Liver (tissue), 9 donors: ENCODE results near the gene RAI14. TPM values are rescaled to one million over a fixed set of nuclear protein-coding genes. Genes with fewer than 3 reads are reported as not detected.

ENCODE experiments used
- DNase-seq: peaks from one replicate; pipeline ENCODE4 v3.0.0-alpha.2; 2017; ENCODE audit warnings: low spot score
- H3K27ac ChIP-seq, 2 donors: one replicate each; pipeline ENCODE4 v1.7.0; 2013; ENCODE audit warnings: inconsistent platforms in 2 of 2, low read length in 2 of 2, control low read depth in 1 of 2, low read depth in 1 of 2, mild to moderate bottlenecking in 1 of 2
- H3K27me3 ChIP-seq, 4 donors: one replicate each; pipeline versions ENCODE4 v1.6.1 to v1.7.0; 2013; ENCODE audit warnings: low read length in 3 of 4, inconsistent platforms in 1 of 4, mild to moderate bottlenecking in 1 of 4, moderate library complexity in 1 of 4; ENCODE audit not compliant: control insufficient read depth in 4 of 4, insufficient read depth in 4 of 4
- H3K36me3 ChIP-seq, 4 donors: one replicate each; pipeline versions ENCODE4 v1.6.1 to v1.7.0; 2013; ENCODE audit warnings: low read length in 3 of 4, mild to moderate bottlenecking in 3 of 4, low read depth in 1 of 4, moderate library complexity in 1 of 4; ENCODE audit not compliant: control insufficient read depth in 4 of 4, insufficient read depth in 3 of 4
- H3K4me1 ChIP-seq, 4 donors: one replicate each; pipeline versions ENCODE4 v1.6.1 to v1.7.0; 2013; ENCODE audit warnings: low read length in 3 of 4, mild to moderate bottlenecking in 3 of 4, moderate library complexity in 1 of 4; ENCODE audit not compliant: control insufficient read depth in 4 of 4, insufficient read depth in 4 of 4
- H3K4me3 ChIP-seq, 3 donors: one replicate each; pipeline versions ENCODE4 v1.6.1 to v1.7.0; 2013; ENCODE audit warnings: low read length in 3 of 3, control low read depth in 1 of 3, low read depth in 1 of 3, mild to moderate bottlenecking in 1 of 3
- H3K9ac ChIP-seq, 2 donors: one replicate each; pipeline ENCODE4 v1.7.0; 2013; ENCODE audit warnings: low read length in 2 of 2, mild to moderate bottlenecking in 2 of 2, moderate library complexity in 2 of 2, control low read depth in 1 of 2, low read depth in 1 of 2
- H3K9me3 ChIP-seq, 4 donors: one replicate each; pipeline versions ENCODE4 v1.6.1 to v1.7.0; 2013; ENCODE audit warnings: low read length in 3 of 4; ENCODE audit not compliant: control insufficient read depth in 4 of 4
- ATF3 ChIP-seq: IDR thresholded peaks from 2 replicates; pipeline ENCODE4 v1.6.1; 2016; ENCODE audit warnings: antibody characterized with exemption
- EGR1 ChIP-seq, 2 donors: IDR thresholded peaks; 2 replicates each; pipeline ENCODE4 v1.6.1; 2016 to 2018; ENCODE audit warnings: antibody characterized with exemption in 2 of 2, low read depth in 2 of 2
- GABPA ChIP-seq, 2 donors: IDR thresholded peaks in 1 of 2; conservative IDR thresholded peaks in 1 of 2; 2 replicates each; pipeline ENCODE4 v1.6.1; 2016; ENCODE audit warnings: antibody characterized with exemption in 2 of 2, mild to moderate bottlenecking in 1 of 2, moderate library complexity in 1 of 2
- HNF4A ChIP-seq, 2 donors: conservative IDR thresholded peaks; 2 replicates each; pipeline ENCODE4 v1.6.1; 2016; ENCODE audit warnings: antibody characterized with exemption in 2 of 2, mild to moderate bottlenecking in 2 of 2
- HNF4G ChIP-seq: IDR thresholded peaks from 2 replicates; pipeline ENCODE4 v1.6.1; 2016; ENCODE audit warnings: antibody characterized with exemption
- JUND ChIP-seq, 2 donors: IDR thresholded peaks; 2 replicates each; pipeline ENCODE4 v1.6.1; 2016; ENCODE audit warnings: antibody characterized with exemption in 2 of 2
- MAX ChIP-seq: IDR thresholded peaks from 2 replicates; pipeline ENCODE4 v1.6.1; 2016; ENCODE audit warnings: antibody characterized with exemption
- NR2F2 ChIP-seq: IDR thresholded peaks from 2 replicates; pipeline ENCODE4 v1.6.1; 2016; ENCODE audit warnings: antibody characterized with exemption
- RAD21 ChIP-seq, 2 donors: IDR thresholded peaks; 2 replicates each; pipeline ENCODE4 v1.6.1; 2016; ENCODE audit warnings: antibody characterized with exemption in 2 of 2, mild to moderate bottlenecking in 2 of 2
- TAF1 ChIP-seq: conservative IDR thresholded peaks from 2 replicates; pipeline ENCODE4 v1.6.1; 2016; ENCODE audit warnings: antibody characterized with exemption, mild to moderate bottlenecking
- ZBTB33 ChIP-seq: IDR thresholded peaks from 2 replicates; pipeline ENCODE4 v1.6.1; 2016; ENCODE audit warnings: antibody characterized with exemption
- WGBS: extraction: QIAGEN DNeasy Blood & Tissue Kit; methylation state at CpG from one replicate; pipeline ENCODE4 v1.1.7; 2013; 5-methylcytosine and 5-hydroxymethylcytosine counted together
- polyA plus RNA-seq, 2 donors: library from polyadenylated mRNA; stranded (reverse) in 1 of 2; unstranded in 1 of 2; fragments of 200-250 nt in 1 of 2; fragments of >200 nt in 1 of 2; fragmentation: Nextera tagmentation in 1 of 2; extraction: Ambion mirVana in 1 of 2; gene quantifications; one replicate each; pipeline versions ENCODE4 v1.2.1 to v1.2.3, GENCODE V29; 2013 to 2015
- total RNA-seq, 2 donors: library from RNA; depleted of rRNA; stranded (reverse); fragments of >200 nt; gene quantifications; one replicate each; pipeline ENCODE4 v1.2.3, GENCODE V29; 2014
- TF ChIP-seq, protein P1 (sequence below): fragments of 150-350 bp; IDR thresholded peaks from 2 replicates; pipeline ENCODE4 v1.5.1; 2017; ENCODE audit warnings: improper control_type of control experiment, low read depth, low read length; ENCODE audit not compliant: missing input control
- donor health status: healthy.
- donor health status: healthy.
- donor health status: healthy.
- donor health status: healthy.
- donor health status: healthy.

RAI14 gene
- total and polyA plus RNA-seq, 4 donors = 7.8 to 21.4 (median 11.4) TPM

DNA sequence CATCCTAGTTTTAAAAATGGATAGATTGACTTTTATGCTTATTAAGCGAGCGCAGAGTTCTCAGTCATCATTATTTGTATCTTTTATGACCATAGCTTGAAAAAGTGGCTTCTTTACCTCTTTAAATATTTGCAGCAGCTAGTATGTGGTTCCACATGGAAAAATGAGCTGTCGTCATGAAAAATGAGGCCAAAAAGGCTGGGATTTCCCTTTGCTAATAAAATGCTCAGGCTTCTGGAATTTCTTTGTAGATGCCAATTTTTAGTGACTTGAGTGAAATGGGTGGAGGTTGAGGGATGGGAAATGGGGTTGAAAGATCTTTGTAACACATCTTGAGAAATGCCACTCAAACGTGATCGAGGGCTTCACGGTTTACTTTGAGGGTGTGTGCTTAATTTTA lies 35.2 kb downstream of the RAI14 start (continued):
- TF ChIP-seq, protein P1, sequence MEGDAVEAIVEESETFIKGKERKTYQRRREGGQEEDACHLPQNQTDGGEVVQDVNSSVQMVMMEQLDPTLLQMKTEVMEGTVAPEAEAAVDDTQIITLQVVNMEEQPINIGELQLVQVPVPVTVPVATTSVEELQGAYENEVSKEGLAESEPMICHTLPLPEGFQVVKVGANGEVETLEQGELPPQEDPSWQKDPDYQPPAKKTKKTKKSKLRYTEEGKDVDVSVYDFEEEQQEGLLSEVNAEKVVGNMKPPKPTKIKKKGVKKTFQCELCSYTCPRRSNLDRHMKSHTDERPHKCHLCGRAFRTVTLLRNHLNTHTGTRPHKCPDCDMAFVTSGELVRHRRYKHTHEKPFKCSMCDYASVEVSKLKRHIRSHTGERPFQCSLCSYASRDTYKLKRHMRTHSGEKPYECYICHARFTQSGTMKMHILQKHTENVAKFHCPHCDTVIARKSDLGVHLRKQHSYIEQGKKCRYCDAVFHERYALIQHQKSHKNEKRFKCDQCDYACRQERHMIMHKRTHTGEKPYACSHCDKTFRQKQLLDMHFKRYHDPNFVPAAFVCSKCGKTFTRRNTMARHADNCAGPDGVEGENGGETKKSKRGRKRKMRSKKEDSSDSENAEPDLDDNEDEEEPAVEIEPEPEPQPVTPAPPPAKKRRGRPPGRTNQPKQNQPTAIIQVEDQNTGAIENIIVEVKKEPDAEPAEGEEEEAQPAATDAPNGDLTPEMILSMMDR = no peak
- TF ChIP-seq HNF4G = no peak
- TF ChIP-seq GABPA (IDR thresholded peaks at IDR 0.05 in 1 of 2, conservative IDR thresholded peaks at IDR 0.05 in 1 of 2) = no peak
- TF ChIP-seq MAX = no peak

- Histone ChIP-seq H3K27me3 (no peaks in the 10 kb centered on the region), H3K27ac (no peak overlapping the region), H3K4me1 (peaks cover 0 to 12% (median 3%) of the 10 kb centered on the region in 4 donors), H3K9ac (no peak overlapping the region), H3K36me3 (no peaks in the 10 kb centered on the region), H3K4me3 (no peak overlapping the region), H3K9me3 (no peaks in the 10 kb centered on the region)
- TF ChIP-seq TAF1 (no peak), HNF4A (conservative IDR thresholded peaks at IDR 0.05) (no peak), ZBTB33 (no peak), GABPA (IDR thresholded peaks at IDR 0.05 in 1 of 2, conservative IDR thresholded peaks at IDR 0.05 in 1 of 2) (no peak), JUND (IDR thresholded peaks at IDR 0.05) (no peak), ATF3 (no peak)
- 95% methylated on average over 6 of the region's 6 CpGs for WGBS
- no peak for DNase-seq
These were observed 36.7 kb downstream of the RAI14 start for GRCh38 chr5:34692786-34693185.

- Histone ChIP-seq H3K9me3 (no peaks in the 10 kb centered on the region), H3K4me3 (no peak overlapping the region), H3K9ac (no peak overlapping the region), H3K27me3 (no peaks in the 10 kb centered on the region), H3K27ac (no peak overlapping the region), H3K4me1 (peaks cover 0 to 12% (median 3%) of the 10 kb centered on the region in 4 donors), H3K36me3 (no peaks in the 10 kb centered on the region)
- no peak for DNase-seq
- TF ChIP-seq TAF1 = no peak
- no peak for TF ChIP-seq MAX
- TF ChIP-seq GABPA (IDR thresholded peaks at IDR 0.05 in 1 of 2, conservative IDR thresholded peaks at IDR 0.05 in 1 of 2) = no peak
- TF ChIP-seq NR2F2 = no peak
- TF ChIP-seq RAD21 (IDR thresholded peaks at IDR 0.05) = no peak
- TF ChIP-seq HNF4A (conservative IDR thresholded peaks at IDR 0.05) = no peak
- no peak for TF ChIP-seq EGR1 (IDR thresholded peaks at IDR 0.05; ENCODE audit: low read depth in 2 of 2)
- TF ChIP-seq, protein P1 = no peak
- 85% methylated on average over 1 of the region's 1 CpG for WGBS
These were observed 37.9 kb downstream of the RAI14 start for GRCh38 chr5:34694012-34694411.
